Endodermal cell (in vitro differentiated cells): ENCODE results near the gene SNRNP27. TPM values are rescaled to one million over a fixed set of nuclear protein-coding genes. Genes with fewer than 3 reads are reported as not detected.

Experiments
- DNase-seq: peaks from one replicate; pipeline ENCODE4 v3.0.0-alpha.2; 2017
- H3K27ac ChIP-seq: 2 replicates; pipeline ENCODE4 v1.5.1; 2013; ENCODE audit warnings: mild to moderate bottlenecking, low read depth, low read length, moderate library complexity
- H3K27me3 ChIP-seq: 2 replicates; pipeline ENCODE4 v1.6.1; 2013; ENCODE audit warnings: mild to moderate bottlenecking, low read length, moderate library complexity; ENCODE audit not compliant: insufficient read depth, control insufficient read depth, poor library complexity, severe bottlenecking
- H3K36me3 ChIP-seq: 2 replicates; pipeline ENCODE4 v1.7.0; 2013; ENCODE audit warnings: mild to moderate bottlenecking, low read length, moderate library complexity; ENCODE audit not compliant: control insufficient read depth, insufficient read depth
- H3K4me1 ChIP-seq: one replicate; pipeline ENCODE4 v1.7.0; 2013; ENCODE audit warnings: low read length; ENCODE audit not compliant: control insufficient read depth, insufficient read depth
- H3K4me3 ChIP-seq: 2 replicates; pipeline ENCODE4 v1.5.1; 2013; ENCODE audit warnings: mild to moderate bottlenecking, low read length, moderate library complexity
- H3K9ac ChIP-seq: 2 replicates; pipeline ENCODE4 v1.6.1; 2013; ENCODE audit warnings: mild to moderate bottlenecking, low read length, moderate library complexity; ENCODE audit not compliant: poor library complexity, severe bottlenecking; ENCODE audit errors: extremely low read depth
- H3K9me3 ChIP-seq: 2 replicates; pipeline ENCODE4 v1.6.1; 2013; ENCODE audit warnings: mild to moderate bottlenecking, low read length, moderate library complexity; ENCODE audit not compliant: control insufficient read depth
- H3K27ac Mint-ChIP-seq: 2 replicates; pipeline ENCODE4 v1.8.0; 2020; ENCODE audit warnings: mixed read lengths
- H3K27me3 Mint-ChIP-seq: 2 replicates; pipeline ENCODE4 v1.8.0; 2021; ENCODE audit warnings: mild to moderate bottlenecking, mixed read lengths; ENCODE audit not compliant: insufficient read depth
- H3K36me3 Mint-ChIP-seq: 2 replicates; pipeline ENCODE4 v1.8.0; 2020; ENCODE audit warnings: low read depth, mixed read lengths
- H3K4me1 Mint-ChIP-seq: 2 replicates; pipeline ENCODE4 v1.8.0; 2020; ENCODE audit warnings: mixed read lengths
- H3K4me3 Mint-ChIP-seq: 2 replicates; pipeline ENCODE4 v1.8.0; 2020; ENCODE audit warnings: mild to moderate bottlenecking, moderate library complexity, mixed read lengths
- H3K9me3 Mint-ChIP-seq: 2 replicates; pipeline ENCODE4 v1.8.0; 2020; ENCODE audit warnings: mild to moderate bottlenecking, mixed read lengths
- WGBS, 2 experiments: methylation state at CpG; one replicate each; pipeline versions ENCODE4 v1.1.5 to v1.1.7; 2013; ENCODE audit warnings: missing lambda C conversion rate in 2 of 2, mixed read lengths in 1 of 2; ENCODE audit not compliant: insufficient coverage in 1 of 2, insufficient read length in 1 of 2; 5-methylcytosine and 5-hydroxymethylcytosine counted together
- total RNA-seq, 2 donors: library from RNA; stranded (reverse); fragmentation: NEBNext Ultra II Directional in 1 of 2; extraction: Animal tissue kit (Norgen Biotek cat#: 25700) in 1 of 2; gene quantifications; 2 replicates in 1 of 2; 3 replicates in 1 of 2; pipeline ENCODE4 v1.2.1, GENCODE V29; 2021
- TF ChIP-seq, protein P1 (sequence below): fragments of 200-600 bp; sonication (generic); conservative IDR thresholded peaks from 2 replicates; pipeline ENCODE4 v1.5.0; 2021; ENCODE audit warnings: antibody characterized with exemption, mild to moderate bottlenecking

SNRNP27 gene
- total RNA-seq, 2 donors from 2014 or later: 56.2 to 64.9 TPM

DNA sequence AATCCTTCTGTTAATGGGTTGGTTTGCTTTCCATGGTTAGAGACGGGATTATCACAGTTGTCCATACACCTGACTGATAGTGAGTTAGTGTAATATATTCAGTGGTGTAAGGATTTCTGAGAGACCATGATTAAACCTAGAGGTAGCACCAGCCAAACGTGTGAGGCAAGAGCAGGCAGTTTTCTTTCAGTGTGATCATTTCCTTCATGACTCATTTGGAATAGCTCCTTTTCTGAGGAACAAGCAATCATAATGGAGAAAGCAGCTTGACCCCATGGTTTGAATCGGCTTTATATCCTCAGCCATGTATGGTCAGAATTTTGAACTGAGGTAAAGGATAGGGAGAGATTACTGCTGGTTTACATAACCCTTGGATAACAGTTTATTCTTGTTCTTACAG is 24.1 kb downstream of the SNRNP27 start:
- H3K36me3 Mint-ChIP-seq: peaks cover 8% of the 10 kb centered on the region
- no peak overlapping the region for H3K27ac Mint-ChIP-seq
- no peak overlapping the region for H3K4me3 Mint-ChIP-seq
- H3K9ac ChIP-seq: no peak overlapping the region
- H3K27me3 ChIP-seq: peaks cover 9% of the 10 kb centered on the region
- DNase-seq: no peak
- peak overlapping the region; percentile 15 for H3K4me3 ChIP-seq
- peaks cover 6% of the 10 kb centered on the region for H3K36me3 ChIP-seq
- H3K9me3 ChIP-seq: no peaks in the 10 kb centered on the region
- TF ChIP-seq, protein P1, sequence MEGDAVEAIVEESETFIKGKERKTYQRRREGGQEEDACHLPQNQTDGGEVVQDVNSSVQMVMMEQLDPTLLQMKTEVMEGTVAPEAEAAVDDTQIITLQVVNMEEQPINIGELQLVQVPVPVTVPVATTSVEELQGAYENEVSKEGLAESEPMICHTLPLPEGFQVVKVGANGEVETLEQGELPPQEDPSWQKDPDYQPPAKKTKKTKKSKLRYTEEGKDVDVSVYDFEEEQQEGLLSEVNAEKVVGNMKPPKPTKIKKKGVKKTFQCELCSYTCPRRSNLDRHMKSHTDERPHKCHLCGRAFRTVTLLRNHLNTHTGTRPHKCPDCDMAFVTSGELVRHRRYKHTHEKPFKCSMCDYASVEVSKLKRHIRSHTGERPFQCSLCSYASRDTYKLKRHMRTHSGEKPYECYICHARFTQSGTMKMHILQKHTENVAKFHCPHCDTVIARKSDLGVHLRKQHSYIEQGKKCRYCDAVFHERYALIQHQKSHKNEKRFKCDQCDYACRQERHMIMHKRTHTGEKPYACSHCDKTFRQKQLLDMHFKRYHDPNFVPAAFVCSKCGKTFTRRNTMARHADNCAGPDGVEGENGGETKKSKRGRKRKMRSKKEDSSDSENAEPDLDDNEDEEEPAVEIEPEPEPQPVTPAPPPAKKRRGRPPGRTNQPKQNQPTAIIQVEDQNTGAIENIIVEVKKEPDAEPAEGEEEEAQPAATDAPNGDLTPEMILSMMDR: no peak
- H3K9me3 Mint-ChIP-seq: no peaks in the 10 kb centered on the region
- peaks cover 4% of the 10 kb centered on the region for H3K4me1 ChIP-seq
- H3K4me1 Mint-ChIP-seq: peaks cover 9% of the 10 kb centered on the region
- no peak overlapping the region for H3K27ac ChIP-seq
- 66 to 72% methylated on average over 3 of the region's 3 CpGs for WGBS, 2 experiments
- no peaks in the 10 kb centered on the region for H3K27me3 Mint-ChIP-seq

DNA sequence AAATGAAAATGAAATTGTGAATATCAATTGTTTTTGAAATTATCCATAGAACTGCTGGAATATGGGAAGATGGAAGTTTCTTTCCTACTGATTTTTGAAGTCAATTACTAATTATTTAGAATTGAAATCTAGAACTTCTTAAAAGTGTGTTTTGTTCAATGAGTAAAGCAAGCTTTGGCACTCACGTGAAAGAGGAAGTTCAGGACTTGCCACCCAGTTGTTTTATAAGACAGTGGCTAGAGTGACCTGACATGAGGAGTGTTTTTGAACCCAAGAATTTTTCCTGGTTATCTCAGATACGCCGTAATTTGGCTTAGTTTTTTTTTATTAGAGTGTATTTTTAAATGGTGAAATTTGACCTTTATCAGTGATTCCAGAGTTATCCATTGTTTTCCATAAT is 24.6 kb downstream of the SNRNP27 start:
- no peak overlapping the region for H3K4me3 Mint-ChIP-seq
- Histone ChIP-seq H3K4me1 (peaks cover 4% of the 10 kb centered on the region), H3K9ac (no peak overlapping the region), H3K36me3 (peaks cover 5% of the 10 kb centered on the region), H3K4me3 (peak overlapping the region; percentile 15), H3K27ac (no peak overlapping the region), H3K9me3 (no peaks in the 10 kb centered on the region), H3K27me3 (peaks cover 9% of the 10 kb centered on the region)
- TF ChIP-seq, protein P1: no peak
- peaks cover 8% of the 10 kb centered on the region for H3K36me3 Mint-ChIP-seq
- DNase-seq: no peak
- peaks cover 9% of the 10 kb centered on the region for H3K4me1 Mint-ChIP-seq
- H3K27me3 Mint-ChIP-seq: no peaks in the 10 kb centered on the region
- no peak overlapping the region for H3K27ac Mint-ChIP-seq
- H3K9me3 Mint-ChIP-seq: no peaks in the 10 kb centered on the region
- WGBS, 2 experiments: 33% methylated on average over 3 of the region's 3 CpGs

DNA sequence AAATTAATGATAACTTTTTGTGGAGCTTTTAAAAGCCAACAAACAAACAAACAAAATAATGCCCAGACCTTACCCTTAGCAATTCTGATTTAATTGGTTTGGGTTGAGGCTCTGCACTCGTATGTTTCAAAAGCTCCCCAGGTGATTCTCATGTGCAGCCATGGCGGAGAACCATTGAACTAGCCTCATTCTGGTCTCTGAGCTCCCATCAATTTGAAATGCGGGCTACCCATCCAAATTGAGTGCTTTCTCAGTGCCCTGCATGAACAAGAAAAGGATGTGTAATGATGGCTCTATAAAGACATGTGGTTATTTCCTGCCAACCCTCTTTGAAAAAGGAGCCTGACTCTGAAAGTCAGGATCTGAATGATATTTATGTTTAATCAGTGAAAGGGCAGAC is 29.4 kb downstream of the SNRNP27 start:
- Mint-ChIP-seq H3K4me3 (no peak overlapping the region), H3K27me3 (no peaks in the 10 kb centered on the region), H3K4me1 (peaks cover 11% of the 10 kb centered on the region), H3K36me3 (peaks cover 8% of the 10 kb centered on the region), H3K9me3 (no peaks in the 10 kb centered on the region), H3K27ac (no peak overlapping the region)
- Histone ChIP-seq H3K4me1 (peaks cover 3% of the 10 kb centered on the region), H3K27me3 (no peaks in the 10 kb centered on the region), H3K4me3 (no peak overlapping the region), H3K9me3 (no peaks in the 10 kb centered on the region), H3K27ac (no peak overlapping the region), H3K36me3 (peaks cover 6% of the 10 kb centered on the region), H3K9ac (no peak overlapping the region)
- TF ChIP-seq, protein P1: no peak
- no peak for DNase-seq
- WGBS, 2 experiments: 92 to 100% methylated on average over 3 of the region's 3 CpGs
